GM23338 (cell line): ENCODE data around the gene DCAF5. TPM values are rescaled to one million over a fixed set of nuclear protein-coding genes. Genes with fewer than 3 reads are reported as not detected.

Source experiments
- ATAC-seq: fragments of 200-7000 bp; cut with Tn5 transposase; 3 replicates; pipeline ENCODE4 v1.9.1; 2020
- DNase-seq: peaks from one replicate; pipeline ENCODE4 v3.0.0-alpha.2; 2015; ENCODE audit warnings: low spot score
- H2AFZ ChIP-seq: fragments of 200-600 bp; sonication (generic); 2 replicates; pipeline ENCODE4 v1.8.0; 2016; ENCODE audit warnings: antibody characterized with exemption, mild to moderate bottlenecking, moderate library complexity
- H3F3A ChIP-seq: fragments of 200-600 bp; sonication (generic); replicated peaks from 2 replicates; pipeline ENCODE4 v1.8.0; 2017; ENCODE audit warnings: antibody characterized with exemption, mixed run types, low read depth
- H3K27ac ChIP-seq: fragments of 200-600 bp; sonication (generic); 2 replicates; pipeline ENCODE4 v1.6.1; 2016; ENCODE audit warnings: low read depth
- H3K27me3 ChIP-seq: fragments of 200-600 bp; sonication (generic); 2 replicates; pipeline ENCODE4 v1.8.0; 2016; ENCODE audit warnings: mild to moderate bottlenecking, mixed run types, moderate library complexity; ENCODE audit not compliant: insufficient read depth
- H3K36me3 ChIP-seq: fragments of 200-600 bp; sonication (generic); 2 replicates; pipeline ENCODE4 v1.8.0; 2016; ENCODE audit warnings: mild to moderate bottlenecking; ENCODE audit not compliant: insufficient read depth
- H3K4me1 ChIP-seq: fragments of 200-600 bp; sonication (generic); 2 replicates; pipeline ENCODE4 v1.8.0; 2016; ENCODE audit warnings: mild to moderate bottlenecking, moderate library complexity; ENCODE audit not compliant: insufficient read depth
- H3K4me2 ChIP-seq: fragments of 200-600 bp; sonication (generic); 2 replicates; pipeline ENCODE4 v1.7.1; 2017; ENCODE audit warnings: mixed run types
- H3K4me3 ChIP-seq: fragments of 200-600 bp; sonication (generic); 2 replicates; pipeline ENCODE4 v1.6.1; 2016; ENCODE audit warnings: mixed run types
- H3K79me2 ChIP-seq: fragments of 200-600 bp; sonication (generic); replicated peaks from 2 replicates; pipeline ENCODE4 v1.8.0; 2017; ENCODE audit warnings: mild to moderate bottlenecking; ENCODE audit not compliant: insufficient read depth
- H3K9me2 ChIP-seq: fragments of 200-600 bp; sonication (generic); 2 replicates; pipeline ENCODE4 v1.8.0; 2017; ENCODE audit not compliant: insufficient read depth
- H4K20me1 ChIP-seq: fragments of 200-600 bp; sonication (generic); replicated peaks from 2 replicates; pipeline ENCODE4 v1.8.0; 2017; ENCODE audit warnings: mild to moderate bottlenecking; ENCODE audit not compliant: insufficient read depth
- H3K27ac Mint-ChIP-seq: 2 replicates; pipeline ENCODE4 v1.8.0; 2020; ENCODE audit warnings: inconsistent platforms, mild to moderate bottlenecking, moderate library complexity, mixed read lengths
- H3K27me3 Mint-ChIP-seq: 3 replicates; pipeline ENCODE4 v1.8.0; 2022; ENCODE audit warnings: low read depth, mild to moderate bottlenecking, moderate library complexity, mixed read lengths, inconsistent platforms; ENCODE audit not compliant: insufficient read depth, poor library complexity
- H3K36me3 Mint-ChIP-seq: 3 replicates; pipeline ENCODE4 v1.8.0; 2021; ENCODE audit warnings: low read depth, mild to moderate bottlenecking, inconsistent platforms, moderate library complexity, mixed read lengths
- H3K4me1 Mint-ChIP-seq: 3 replicates; pipeline ENCODE4 v1.8.0; 2020; ENCODE audit warnings: mild to moderate bottlenecking, inconsistent platforms, mixed read lengths
- H3K4me3 Mint-ChIP-seq: 3 replicates; pipeline ENCODE4 v1.8.0; 2021; ENCODE audit warnings: moderate library complexity, mild to moderate bottlenecking, inconsistent platforms, mixed read lengths
- H3K9me3 Mint-ChIP-seq: 3 replicates; pipeline ENCODE4 v1.8.0; 2020; ENCODE audit warnings: moderate library complexity, mild to moderate bottlenecking, inconsistent platforms, mixed read lengths
- CREB1 ChIP-seq: fragments of 250-450 bp; sonication (Bioruptor Pico); IDR thresholded peaks from 2 replicates; pipeline ENCODE4 v1.5.0; 2020; ENCODE audit warnings: low read depth, mild to moderate bottlenecking, moderate library complexity
- CTCF ChIP-seq, 2 experiments: fragments of 200-600 bp in 1 of 2; sonication (generic) in 1 of 2; conservative IDR thresholded peaks; 2 replicates each; pipeline versions ENCODE4 v1.5.1 to v1.6.1; 2016 to 2017; ENCODE audit warnings: antibody characterized with exemption in 2 of 2, low read depth in 2 of 2, mild to moderate bottlenecking in 2 of 2, moderate library complexity in 1 of 2
- ETS1 ChIP-seq: IDR thresholded peaks from 2 replicates; pipeline ENCODE4 v1.6.1; 2016; ENCODE audit warnings: antibody characterized with exemption
- EZH2 ChIP-seq: fragments of 200-600 bp; sonication (generic); IDR thresholded peaks from one replicate; pipeline ENCODE4 v1.8.0; 2017; ENCODE audit warnings: antibody characterized with exemption, mild to moderate bottlenecking, low read depth; ENCODE audit not compliant: unreplicated experiment
- EZH2phosphoT487 ChIP-seq: fragments of 200-600 bp; sonication (generic); IDR thresholded peaks from one replicate; pipeline ENCODE4 v1.8.1; 2018; ENCODE audit warnings: antibody characterized with exemption; ENCODE audit not compliant: unreplicated experiment
- JUNB ChIP-seq: IDR thresholded peaks from one replicate; pipeline ENCODE4 v1.6.1; 2016; ENCODE audit warnings: antibody characterized with exemption; ENCODE audit not compliant: unreplicated experiment
- NANOG ChIP-seq: IDR thresholded peaks from 2 replicates; pipeline ENCODE4 v1.6.1; 2016; ENCODE audit warnings: antibody characterized with exemption, borderline replicate concordance
- POLR2AphosphoS5 ChIP-seq: IDR thresholded peaks from 2 replicates; pipeline ENCODE4 v1.6.1; 2016; ENCODE audit warnings: antibody characterized with exemption, low read depth
- REST ChIP-seq: IDR thresholded peaks from one replicate; pipeline ENCODE4 v1.6.1; 2018; ENCODE audit warnings: antibody characterized with exemption; ENCODE audit not compliant: unreplicated experiment
- STAT1 ChIP-seq: IDR thresholded peaks from one replicate; pipeline ENCODE4 v1.6.1; 2016; ENCODE audit warnings: antibody characterized with exemption; ENCODE audit not compliant: unreplicated experiment
- ZNF114 ChIP-seq: fragments of 250-450 bp; sonication (Bioruptor Pico); IDR thresholded peaks from 2 replicates; pipeline ENCODE4 v1.5.0; 2020; ENCODE audit warnings: mild to moderate bottlenecking, moderate library complexity
- ZNF331 ChIP-seq: fragments of 250-450 bp; sonication (Bioruptor Pico); IDR thresholded peaks from 2 replicates; pipeline ENCODE4 v1.5.0; 2020; ENCODE audit warnings: low read depth, mild to moderate bottlenecking, moderate library complexity
- polyA plus RNA-seq: library from polyadenylated mRNA; unstranded; fragments of >200 nt; fragmentation: Nextera tagmentation; extraction: Ambion mirVana; gene quantifications from 2 replicates; pipeline ENCODE4 v1.2.1, GENCODE V29; 2016
- total RNA-seq: library from RNA; depleted of rRNA; stranded (reverse); fragments of >200 nt; shearing (Covaris generic); gene quantifications from 2 replicates; pipeline ENCODE4 v1.2.3, GENCODE V29; 2014
- TF ChIP-seq, protein P1 (sequence below): fragments of 250-450 bp; sonication (Bioruptor Pico); IDR thresholded peaks from 2 replicates; pipeline ENCODE4 v1.5.0; 2020; ENCODE audit warnings: mild to moderate bottlenecking, moderate library complexity

Gene DCAF5
- total and polyA plus RNA-seq, 2 experiments from 2014 or later, result 14.0 to 15.2 TPM

DNA sequence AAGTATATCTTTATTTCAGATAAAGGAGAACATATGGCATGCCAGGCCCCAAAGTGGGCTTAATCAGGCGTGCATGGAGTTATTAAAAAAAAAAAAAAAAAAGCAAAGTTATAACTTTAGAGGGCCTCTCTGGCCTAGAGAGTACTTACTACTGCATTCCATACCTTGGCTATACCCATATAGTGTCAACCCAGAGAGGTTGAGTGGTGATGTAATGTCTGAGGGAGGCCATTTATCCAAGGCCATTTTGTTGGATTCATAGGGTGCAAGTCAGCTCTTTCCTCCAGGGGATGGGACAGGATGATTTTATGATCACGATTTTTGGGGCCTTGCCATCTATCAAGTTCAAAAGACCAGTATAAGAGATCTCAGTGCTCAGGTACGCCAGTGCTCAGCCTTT, 66.4 kb downstream of the DCAF5 start:
- H3K9me2 ChIP-seq, result no peaks in the 10 kb centered on the region
- Mint-ChIP-seq H3K27ac (no peak overlapping the region; the same call in 1 of the 2 replicates), H3K4me1 (no peaks in the 10 kb centered on the region), H3K36me3 (no peaks in the 10 kb centered on the region), H3K9me3 (no peaks in the 10 kb centered on the region), H3K4me3 (no peak overlapping the region), H3K27me3 (no peaks in the 10 kb centered on the region)
- H2AFZ ChIP-seq, result no peak overlapping the region
- TF ChIP-seq ETS1, result no peak
- TF ChIP-seq, protein P1, sequence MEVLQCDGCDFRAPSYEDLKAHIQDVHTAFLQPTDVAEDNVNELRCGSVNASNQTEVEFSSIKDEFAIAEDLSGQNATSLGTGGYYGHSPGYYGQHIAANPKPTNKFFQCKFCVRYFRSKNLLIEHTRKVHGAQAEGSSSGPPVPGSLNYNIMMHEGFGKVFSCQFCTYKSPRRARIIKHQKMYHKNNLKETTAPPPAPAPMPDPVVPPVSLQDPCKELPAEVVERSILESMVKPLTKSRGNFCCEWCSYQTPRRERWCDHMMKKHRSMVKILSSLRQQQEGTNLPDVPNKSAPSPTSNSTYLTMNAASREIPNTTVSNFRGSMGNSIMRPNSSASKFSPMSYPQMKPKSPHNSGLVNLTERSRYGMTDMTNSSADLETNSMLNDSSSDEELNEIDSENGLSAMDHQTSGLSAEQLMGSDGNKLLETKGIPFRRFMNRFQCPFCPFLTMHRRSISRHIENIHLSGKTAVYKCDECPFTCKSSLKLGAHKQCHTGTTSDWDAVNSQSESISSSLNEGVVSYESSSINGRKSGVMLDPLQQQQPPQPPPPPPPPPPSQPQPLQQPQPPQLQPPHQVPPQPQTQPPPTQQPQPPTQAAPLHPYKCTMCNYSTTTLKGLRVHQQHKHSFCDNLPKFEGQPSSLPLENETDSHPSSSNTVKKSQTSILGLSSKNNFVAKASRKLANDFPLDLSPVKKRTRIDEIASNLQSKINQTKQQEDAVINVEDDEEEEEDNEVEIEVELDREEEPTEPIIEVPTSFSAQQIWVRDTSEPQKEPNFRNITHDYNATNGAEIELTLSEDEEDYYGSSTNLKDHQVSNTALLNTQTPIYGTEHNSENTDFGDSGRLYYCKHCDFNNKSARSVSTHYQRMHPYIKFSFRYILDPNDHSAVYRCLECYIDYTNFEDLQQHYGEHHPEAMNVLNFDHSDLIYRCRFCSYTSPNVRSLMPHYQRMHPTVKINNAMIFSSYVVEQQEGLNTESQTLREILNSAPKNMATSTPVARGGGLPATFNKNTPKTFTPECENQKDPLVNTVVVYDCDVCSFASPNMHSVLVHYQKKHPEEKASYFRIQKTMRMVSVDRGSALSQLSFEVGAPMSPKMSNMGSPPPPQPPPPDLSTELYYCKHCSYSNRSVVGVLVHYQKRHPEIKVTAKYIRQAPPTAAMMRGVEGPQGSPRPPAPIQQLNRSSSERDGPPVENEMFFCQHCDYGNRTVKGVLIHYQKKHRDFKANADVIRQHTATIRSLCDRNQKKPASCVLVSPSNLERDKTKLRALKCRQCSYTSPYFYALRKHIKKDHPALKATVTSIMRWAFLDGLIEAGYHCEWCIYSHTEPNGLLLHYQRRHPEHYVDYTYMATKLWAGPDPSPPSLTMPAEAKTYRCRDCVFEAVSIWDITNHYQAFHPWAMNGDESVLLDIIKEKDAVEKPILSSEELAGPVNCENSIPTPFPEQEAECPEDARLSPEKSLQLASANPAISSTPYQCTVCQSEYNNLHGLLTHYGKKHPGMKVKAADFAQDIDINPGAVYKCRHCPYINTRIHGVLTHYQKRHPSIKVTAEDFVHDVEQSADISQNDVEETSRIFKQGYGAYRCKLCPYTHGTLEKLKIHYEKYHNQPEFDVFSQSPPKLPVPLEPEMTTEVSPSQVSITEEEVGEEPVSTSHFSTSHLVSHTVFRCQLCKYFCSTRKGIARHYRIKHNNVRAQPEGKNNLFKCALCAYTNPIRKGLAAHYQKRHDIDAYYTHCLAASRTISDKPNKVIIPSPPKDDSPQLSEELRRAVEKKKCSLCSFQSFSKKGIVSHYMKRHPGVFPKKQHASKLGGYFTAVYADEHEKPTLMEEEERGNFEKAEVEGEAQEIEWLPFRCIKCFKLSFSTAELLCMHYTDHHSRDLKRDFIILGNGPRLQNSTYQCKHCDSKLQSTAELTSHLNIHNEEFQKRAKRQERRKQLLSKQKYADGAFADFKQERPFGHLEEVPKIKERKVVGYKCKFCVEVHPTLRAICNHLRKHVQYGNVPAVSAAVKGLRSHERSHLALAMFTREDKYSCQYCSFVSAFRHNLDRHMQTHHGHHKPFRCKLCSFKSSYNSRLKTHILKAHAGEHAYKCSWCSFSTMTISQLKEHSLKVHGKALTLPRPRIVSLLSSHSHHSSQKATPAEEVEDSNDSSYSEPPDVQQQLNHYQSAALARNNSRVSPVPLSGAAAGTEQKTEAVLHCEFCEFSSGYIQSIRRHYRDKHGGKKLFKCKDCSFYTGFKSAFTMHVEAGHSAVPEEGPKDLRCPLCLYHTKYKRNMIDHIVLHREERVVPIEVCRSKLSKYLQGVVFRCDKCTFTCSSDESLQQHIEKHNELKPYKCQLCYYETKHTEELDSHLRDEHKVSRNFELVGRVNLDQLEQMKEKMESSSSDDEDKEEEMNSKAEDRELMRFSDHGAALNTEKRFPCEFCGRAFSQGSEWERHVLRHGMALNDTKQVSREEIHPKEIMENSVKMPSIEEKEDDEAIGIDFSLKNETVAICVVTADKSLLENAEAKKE (CRISPR knock-in tag), result no peak
- no peak for TF ChIP-seq CREB1 (CRISPR knock-in tag)
- TF ChIP-seq JUNB, result no peak
- TF ChIP-seq STAT1, result no peak
- no peak for TF ChIP-seq REST
- TF ChIP-seq EZH2, result no peak
- TF ChIP-seq EZH2phosphoT487, result no peak
- TF ChIP-seq CTCF (conservative IDR thresholded peaks at IDR 0.05; ENCODE audit: low read depth in 2 of 2), result no peak
- no peak for TF ChIP-seq ZNF331 (CRISPR knock-in tag)
- TF ChIP-seq NANOG, result no peak
- no peak for TF ChIP-seq ZNF114 (CRISPR knock-in tag)
- TF ChIP-seq POLR2AphosphoS5, result no peak
- ATAC-seq (no peak), DNase-seq (no peak)
- no peak overlapping the region for H3K4me2 ChIP-seq
- no peak overlapping the region for H3K27ac ChIP-seq
- no peaks in the 10 kb centered on the region for H3F3A ChIP-seq
- H3K4me1 ChIP-seq, result no peaks in the 10 kb centered on the region
- no peaks in the 10 kb centered on the region for H3K36me3 ChIP-seq
- no peaks in the 10 kb centered on the region for H3K79me2 ChIP-seq
- H3K27me3 ChIP-seq, result no peaks in the 10 kb centered on the region
- no peaks in the 10 kb centered on the region for H4K20me1 ChIP-seq
- H3K4me3 ChIP-seq, result no peak overlapping the region
